GM08714 (cell line): ENCODE results near the gene KSR2.
"Not testable (repeated sequence)": the region's sequence is repeated elsewhere in the genome, so short reads cannot be mapped to it uniquely, and the experiment has no call there.

Experiments used
- H3K4me3 ChIP-seq: fragments of 200-500 bp; sonication (Bioruptor generic); 2 replicates; pipeline ENCODE4 v1.5.1; 2014; ENCODE audit warnings: mild to moderate bottlenecking, low read length, inconsistent platforms
- ZNF274 ChIP-seq: IDR thresholded peaks from 2 replicates; pipeline ENCODE4 v1.6.1; 2012; ENCODE audit warnings: mild to moderate bottlenecking, low read depth, low read length

KSR2 gene

DNA sequence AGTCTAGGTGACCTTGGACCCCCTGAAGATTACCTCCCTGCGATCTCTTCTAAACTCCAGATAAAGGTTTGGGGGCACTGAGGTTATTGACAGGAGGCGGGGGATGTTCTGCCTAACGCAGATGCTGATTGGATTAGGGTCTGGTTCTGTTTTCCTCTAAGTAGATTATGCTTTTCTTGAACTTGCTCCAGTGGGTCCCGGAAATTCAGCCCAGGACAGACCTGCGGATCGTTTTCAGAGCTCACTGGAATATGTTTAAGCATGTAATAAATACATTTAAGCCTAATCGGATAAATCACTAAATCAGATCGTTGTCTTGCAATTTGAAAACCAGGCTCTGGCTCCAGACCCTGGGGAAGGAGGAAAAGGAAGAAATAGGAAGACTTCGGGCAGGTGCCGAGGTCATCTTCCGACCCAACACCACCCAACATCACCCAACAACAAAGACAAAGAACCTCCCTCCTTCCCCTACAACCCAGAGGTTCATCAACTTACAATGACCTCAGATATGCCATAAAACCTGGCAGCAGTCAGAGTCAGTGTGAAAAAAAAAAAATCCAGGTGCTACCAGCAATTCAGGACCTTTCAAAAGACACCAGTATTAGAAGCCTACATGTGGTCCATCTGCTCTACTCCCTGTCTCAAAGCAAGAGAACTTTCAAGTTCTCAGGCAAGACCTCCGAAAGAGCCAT is 148.4 kb downstream of the KSR2 start:
- TF ChIP-seq ZNF274 = no peak
- no peak overlapping the region for H3K4me3 ChIP-seq

DNA sequence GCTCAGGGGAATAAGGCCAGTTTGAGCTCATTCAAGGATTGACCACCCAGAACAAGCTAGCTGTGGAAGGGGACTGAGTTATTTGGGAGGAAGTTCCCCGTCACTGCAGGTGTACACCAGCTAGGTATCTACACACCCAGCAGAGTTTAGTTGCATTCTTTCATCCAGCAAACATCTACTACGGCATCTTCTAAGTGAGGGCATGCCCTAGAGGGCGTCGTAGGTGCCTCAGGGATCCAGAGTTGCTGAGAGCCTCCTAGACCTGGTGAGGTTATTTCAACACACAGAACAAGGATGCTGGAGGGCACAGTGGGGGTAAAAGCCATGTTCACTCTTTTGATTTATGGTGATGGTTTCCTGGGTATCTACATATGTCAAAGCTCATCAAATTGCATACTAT is 149.6 kb downstream of the KSR2 start:
- no peak for TF ChIP-seq ZNF274
- no peak overlapping the region for H3K4me3 ChIP-seq

DNA sequence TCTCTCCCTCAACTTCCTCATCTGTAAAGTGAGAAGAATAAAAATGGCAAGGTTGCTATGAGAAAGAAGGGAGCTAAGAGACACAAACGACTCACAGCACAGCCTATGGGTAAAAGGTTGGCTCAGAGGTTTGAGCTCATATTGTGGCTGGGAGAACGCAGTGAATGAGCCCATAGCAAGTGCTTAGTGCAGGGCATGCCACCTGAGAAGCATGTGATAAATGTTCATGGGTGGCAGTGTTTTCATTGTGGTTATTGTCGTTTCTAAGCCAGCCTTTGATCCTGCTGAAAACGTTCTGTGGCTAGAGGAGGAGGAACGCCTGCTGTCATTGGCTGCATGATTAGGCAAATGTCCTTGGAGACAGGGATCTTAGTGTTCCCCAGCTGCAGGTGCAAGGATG is 150.4 kb downstream of the KSR2 start:
- TF ChIP-seq ZNF274 = no peak
- no peak overlapping the region for H3K4me3 ChIP-seq

DNA sequence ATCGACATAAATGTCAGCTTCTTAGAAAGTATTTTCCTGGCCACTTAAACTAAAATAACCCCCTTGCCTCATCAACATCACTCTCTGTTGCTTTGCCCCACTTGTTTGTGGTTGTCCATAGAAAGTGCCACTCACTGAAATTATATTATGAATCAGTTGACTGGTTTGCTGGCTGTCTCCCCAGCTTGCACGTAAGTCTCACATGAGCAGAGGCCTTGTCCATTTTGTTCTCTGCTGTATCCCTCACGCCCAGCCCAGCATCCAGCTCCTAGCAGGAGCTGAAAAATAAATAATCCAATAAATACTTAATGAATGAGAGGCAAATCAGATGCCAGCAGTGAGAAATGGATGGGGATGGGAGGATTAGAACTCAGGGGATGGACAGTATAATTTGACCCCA is 159.3 kb downstream of the KSR2 start:
- H3K4me3 ChIP-seq = no peak overlapping the region

DNA sequence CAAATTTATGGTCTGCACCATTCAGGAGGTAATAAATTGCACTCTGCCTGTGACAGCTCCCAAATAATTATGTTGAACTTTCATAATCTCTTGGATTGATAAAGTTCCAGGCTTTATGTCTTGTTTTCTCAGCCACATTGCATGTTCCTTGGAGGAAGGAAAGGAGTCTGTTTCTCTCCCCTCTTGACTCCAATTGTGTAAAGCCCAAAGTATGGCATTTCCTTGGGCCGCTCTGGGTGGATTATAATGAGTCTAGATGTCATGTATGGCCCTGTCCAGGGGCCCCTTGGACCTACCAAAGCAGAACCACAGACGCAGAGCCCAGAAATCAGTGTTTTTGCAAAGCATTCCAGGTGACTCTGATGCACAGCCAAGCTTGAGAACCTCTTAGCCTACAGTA is 160.8 kb downstream of the KSR2 start:
- no peak for TF ChIP-seq ZNF274
- H3K4me3 ChIP-seq = no peak overlapping the region

More for the DNA sequence above, 159.3 kb downstream of the KSR2 start:
- TF ChIP-seq ZNF274 = no peak

DNA sequence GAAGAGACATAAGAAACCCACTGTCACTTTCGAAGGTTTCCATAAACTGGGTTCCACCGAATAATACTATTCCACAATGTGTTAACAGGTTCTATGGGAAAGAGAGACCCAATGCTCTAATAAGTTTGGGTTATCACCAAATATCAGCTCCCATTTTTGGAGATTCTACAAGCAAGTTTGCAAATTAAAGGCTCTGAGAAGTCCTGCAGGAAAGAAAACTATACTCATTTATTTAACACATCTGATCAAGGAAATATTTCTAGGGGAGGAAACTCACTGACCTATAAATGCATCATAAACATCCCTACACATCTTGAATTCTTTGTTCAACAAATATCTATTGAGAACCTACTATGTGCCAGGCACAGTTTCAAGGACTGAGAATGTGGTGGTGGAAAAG is 161.4 kb downstream of the KSR2 start:
- TF ChIP-seq ZNF274 = no peak

DNA sequence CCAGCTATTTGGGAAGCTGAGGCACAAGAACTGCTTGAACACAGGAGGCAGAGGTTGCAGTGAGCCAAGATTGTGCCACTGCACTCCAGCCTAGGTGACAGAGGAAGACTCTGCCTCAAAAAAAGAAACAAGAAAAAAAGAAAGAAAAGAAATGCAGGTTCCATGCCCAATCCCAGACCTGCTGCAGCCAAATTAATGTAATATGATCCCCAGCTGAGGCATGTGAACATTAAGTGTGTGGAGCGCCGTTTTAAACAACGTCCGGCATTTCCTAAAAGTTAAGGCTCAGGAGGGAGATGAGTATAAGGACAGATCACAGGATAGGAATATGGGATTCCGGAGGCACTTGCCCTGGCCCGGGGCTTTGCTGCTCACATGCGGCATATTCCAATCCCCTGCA is 162.9 kb downstream of the KSR2 start:
- TF ChIP-seq ZNF274 = no peak

More for the DNA sequence above, 161.4 kb downstream of the KSR2 start:
- no peak overlapping the region for H3K4me3 ChIP-seq

DNA sequence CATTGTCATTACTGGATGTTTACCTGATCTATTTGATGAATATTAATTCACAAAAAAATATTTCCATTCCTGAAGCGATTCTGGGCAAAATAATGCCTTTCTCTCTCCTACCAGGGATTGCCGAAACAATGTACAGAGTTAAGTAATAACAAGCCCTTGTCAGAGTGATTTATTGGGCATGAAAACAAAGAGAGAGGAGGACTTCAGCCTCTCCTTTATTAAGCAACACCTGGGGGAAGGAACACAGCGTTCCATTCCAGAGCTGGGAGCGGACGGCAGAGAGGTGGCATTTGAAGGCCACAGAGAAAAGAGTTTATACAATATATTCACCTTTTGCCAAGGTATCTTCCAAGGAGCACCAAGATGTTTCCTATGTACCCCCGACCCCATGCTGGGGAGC is 165.8 kb downstream of the KSR2 start:
- no peak overlapping the region for H3K4me3 ChIP-seq
- no peak for TF ChIP-seq ZNF274

More for the DNA sequence above, 162.9 kb downstream of the KSR2 start:
- no peak overlapping the region for H3K4me3 ChIP-seq

DNA sequence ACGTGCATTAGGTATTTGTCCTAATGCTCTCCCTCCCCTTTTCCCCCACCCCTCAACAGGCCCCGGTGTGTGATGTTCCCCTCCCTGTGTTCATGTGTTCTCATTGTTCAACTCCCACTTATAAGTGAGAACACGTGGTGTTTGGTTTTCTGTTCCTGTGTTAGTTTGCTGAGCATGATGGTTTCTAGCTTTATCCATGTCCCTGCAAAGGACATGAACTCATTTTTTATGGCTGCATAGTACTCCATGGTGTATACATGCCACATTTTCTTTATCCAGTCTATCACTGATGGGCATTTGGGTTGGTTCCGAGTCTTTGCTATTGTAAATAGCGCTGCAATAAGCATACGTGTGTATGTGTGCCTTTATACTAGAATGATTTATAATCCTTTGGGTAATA is 168.1 kb downstream of the KSR2 start:
- H3K4me3 ChIP-seq = not testable (repeated sequence)

DNA sequence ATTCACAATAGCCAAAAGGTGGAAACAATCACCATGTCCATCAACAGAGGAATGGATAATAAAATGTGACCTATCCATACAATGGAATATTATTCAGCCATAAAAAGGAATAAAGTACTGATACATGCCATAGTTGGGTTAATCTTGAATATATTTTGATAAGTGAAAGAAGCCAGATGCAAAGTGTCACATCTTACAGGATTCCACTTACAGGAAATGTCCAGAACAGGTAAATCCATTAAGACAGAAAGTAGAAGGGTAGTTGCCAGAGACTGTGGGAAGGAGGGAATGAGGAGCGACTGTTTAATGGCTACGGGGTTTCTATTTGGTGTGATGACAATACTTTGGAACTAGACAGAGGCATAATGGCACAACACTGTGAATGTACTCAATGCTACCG is 171.6 kb downstream of the KSR2 start:
- no peak overlapping the region for H3K4me3 ChIP-seq
- TF ChIP-seq ZNF274 = no peak

DNA sequence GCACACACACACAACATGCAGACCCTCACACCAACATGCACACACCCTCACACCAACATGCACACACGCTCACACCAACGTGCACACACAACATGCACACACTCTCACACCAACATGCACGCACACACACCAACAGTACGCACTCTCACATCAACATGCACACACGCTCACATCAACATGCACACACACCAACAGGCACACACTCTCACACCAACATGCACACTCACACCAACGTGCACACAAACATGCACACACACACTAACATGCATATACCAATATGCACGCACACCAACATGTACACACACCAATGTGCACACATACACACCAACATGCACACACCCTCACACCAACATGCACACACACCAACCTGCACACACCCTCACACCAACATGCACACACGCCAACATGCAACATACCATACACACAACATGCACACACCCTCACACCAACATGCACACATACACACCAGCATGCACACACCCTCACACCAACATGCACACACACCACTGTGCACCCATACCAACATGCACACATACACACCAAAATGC is 175.8 kb downstream of the KSR2 start:
- TF ChIP-seq ZNF274 = no peak

DNA sequence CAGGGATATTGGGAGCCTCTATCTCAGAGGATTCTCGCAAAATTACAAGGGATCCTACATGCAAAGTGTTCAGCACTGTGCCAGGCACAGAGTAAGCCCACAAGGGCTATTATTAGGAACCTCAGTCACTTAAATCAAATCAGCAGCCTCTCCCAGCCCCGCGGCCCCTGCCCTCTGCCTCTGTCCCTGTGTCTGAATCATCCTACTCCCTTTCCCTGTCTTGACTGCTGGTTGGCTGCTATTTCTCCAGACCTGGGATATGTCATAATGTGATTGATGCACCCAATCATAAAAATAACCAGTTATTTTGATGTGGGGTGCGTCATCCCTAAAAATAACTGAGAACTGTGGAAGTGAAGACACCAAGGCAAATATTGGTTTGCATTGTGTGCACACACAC is 176.3 kb downstream of the KSR2 start:
- H3K4me3 ChIP-seq = no peak overlapping the region
- no peak for TF ChIP-seq ZNF274

More for the DNA sequence above, 175.8 kb downstream of the KSR2 start:
- H3K4me3 ChIP-seq = no peak overlapping the region

DNA sequence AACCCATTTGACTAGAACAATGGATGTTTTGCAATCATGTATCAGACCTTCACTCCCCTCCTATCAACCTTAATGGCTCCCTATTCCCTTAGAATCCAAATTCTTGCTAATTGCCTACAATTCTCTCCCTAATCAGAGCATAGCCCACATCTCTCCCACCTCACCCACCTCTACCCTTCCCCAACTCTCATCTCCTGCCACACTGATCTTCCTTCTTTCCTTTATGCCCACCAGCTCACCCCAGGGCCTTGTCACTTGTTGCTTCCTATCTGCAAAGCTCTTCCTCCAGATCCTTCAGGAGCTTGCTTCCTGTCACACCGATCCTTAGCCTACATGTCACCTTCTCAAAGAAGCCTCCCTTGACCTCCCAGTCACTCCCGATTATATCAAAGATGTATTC is 177.8 kb downstream of the KSR2 start:
- no peak overlapping the region for H3K4me3 ChIP-seq
- TF ChIP-seq ZNF274 = no peak

DNA sequence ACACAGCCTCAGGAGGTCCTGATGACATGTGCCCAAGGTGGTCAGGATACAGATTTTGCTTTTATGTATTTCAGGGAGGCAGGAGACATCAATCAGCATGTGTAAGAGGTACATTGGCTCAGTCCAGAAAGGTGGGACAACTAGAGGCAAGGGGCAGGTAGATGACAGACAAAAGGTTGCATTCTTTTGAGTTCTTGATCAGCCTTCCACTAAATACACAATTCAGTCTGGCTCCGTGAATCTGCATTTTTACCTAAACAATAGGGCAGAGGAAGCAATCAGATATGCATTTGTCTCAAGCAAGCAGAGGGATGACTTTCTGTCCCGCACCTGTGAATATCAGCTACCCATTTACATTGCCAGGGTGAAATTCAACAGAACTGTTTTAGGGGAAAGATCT is 178.6 kb downstream of the KSR2 start:
- TF ChIP-seq ZNF274 = no peak
- no peak overlapping the region for H3K4me3 ChIP-seq

DNA sequence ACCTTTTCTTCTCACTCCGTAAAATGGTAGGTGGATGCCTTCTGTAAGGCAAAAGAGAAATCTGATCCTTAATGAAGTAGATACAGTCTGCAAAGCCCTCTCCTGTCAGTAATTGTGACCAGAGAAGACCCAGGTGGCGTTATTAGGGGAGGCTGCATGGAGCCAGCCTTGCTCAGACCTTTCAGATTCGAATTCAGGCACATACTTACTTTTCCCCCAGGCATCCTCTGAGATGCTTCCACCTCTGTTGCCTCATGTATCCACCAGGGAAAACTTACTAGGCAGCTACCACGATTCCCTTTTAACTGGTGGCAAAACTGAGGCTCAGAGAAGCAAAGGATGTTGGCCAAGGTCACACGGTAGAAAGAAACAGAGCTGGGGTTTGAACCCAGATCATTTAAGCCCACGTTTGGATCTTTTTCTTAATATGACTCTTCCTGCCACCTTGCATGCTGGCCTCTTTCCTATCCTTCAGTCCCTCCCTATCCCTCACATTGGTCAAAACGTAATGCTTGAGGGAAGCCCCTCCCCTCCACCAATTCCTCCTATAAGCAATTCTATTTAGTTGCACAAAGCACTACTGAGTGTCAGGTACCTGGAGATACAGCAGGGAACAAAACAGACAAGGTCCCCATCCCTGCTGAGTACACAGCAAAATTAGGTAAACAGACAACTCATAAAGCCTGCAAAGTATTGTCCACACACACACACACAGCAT is 179.4 kb downstream of the KSR2 start:
- TF ChIP-seq ZNF274 = no peak
- no peak overlapping the region for H3K4me3 ChIP-seq
